Fibroblast of the aortic adventitia (primary cell): ENCODE data around the gene ATP11A. TPM values are rescaled to one million over a fixed set of nuclear protein-coding genes. Genes with fewer than 3 reads are reported as not detected.

Experiments used
- DNase-seq: peaks from one replicate; pipeline ENCODE4 v3.0.0-alpha.2; 2010; ENCODE audit warnings: low read depth
- H3K4me3 ChIP-seq: 2 replicates; pipeline ENCODE4 v1.5.1; 2011; ENCODE audit warnings: low read depth, mild to moderate bottlenecking, control low read depth, low read length, moderate library complexity
- CTCF ChIP-seq: IDR thresholded peaks from 2 replicates; pipeline ENCODE4 v1.5.1; 2011; ENCODE audit warnings: mild to moderate bottlenecking, low read length, control low read depth, inconsistent platforms; ENCODE audit not compliant: insufficient read depth
- total RNA-seq: library from RNA; depleted of rRNA; stranded (reverse); fragments of >200 nt; gene quantifications from 2 replicates; pipeline ENCODE4 v1.2.3, GENCODE V29; 2012; ENCODE audit warnings: low replicate concordance

ATP11A gene
- total RNA-seq, 1 donor, result 8.9 TPM

GRCh38 chr13:112828082-112828699, 138.4 kb downstream of the ATP11A start:
- no peak for DNase-seq
- H3K4me3 ChIP-seq, result no peak overlapping the region
- TF ChIP-seq CTCF, result no peak

- no peak for DNase-seq
- no peak for TF ChIP-seq CTCF
Measured at GRCh38 chr13:112828756-112829155, 138.9 kb downstream of the ATP11A start.

GRCh38 chr13:112831196-112831595, 141.4 kb downstream of the ATP11A start:
- DNase-seq, result no peak
- H3K4me3 ChIP-seq, result no peak overlapping the region
- no peak for TF ChIP-seq CTCF

More at GRCh38 chr13:112828756-112829155, 138.9 kb downstream of the ATP11A start:
- H3K4me3 ChIP-seq, result no peak overlapping the region

GRCh38 chr13:112831801-112832200, 142.0 kb downstream of the ATP11A start:
- TF ChIP-seq CTCF, result no peak
- no peak for DNase-seq
- H3K4me3 ChIP-seq, result no peak overlapping the region

- no peak for DNase-seq
- no peak for TF ChIP-seq CTCF
- H3K4me3 ChIP-seq, result no peak overlapping the region
Measured at GRCh38 chr13:112832811-112833210, 143.0 kb downstream of the ATP11A start.

GRCh38 chr13:112833551-112834257, 143.9 kb downstream of the ATP11A start:
- no peak overlapping the region for H3K4me3 ChIP-seq
- DNase-seq, result no peak
- TF ChIP-seq CTCF, result no peak
